OCI-LY7 (cell line): ENCODE measurements around the gene IL15RA. TPM values are rescaled to one million over a fixed set of nuclear protein-coding genes. Genes with fewer than 3 reads are reported as not detected.

Source experiments
- BruUV-seq: library from RNA; stranded (reverse); fragments of 400-500 nt; replicated peaks from 2 replicates; lab custom pipeline; 2021; lab: Mats Ljungman, UMichigan
- CTCF ChIA-PET: fragments of 300-600 bp; sonication (Branson Sonifier 250); formaldehyde crosslinking; loops from one replicate; lab custom pipeline; 2022; ENCODE audit warnings: antibody characterized with exemption; ENCODE audit not compliant: unreplicated experiment; lab: Charles Lee
- POLR2A ChIA-PET: fragments of 300-600 bp; sonication (Branson Sonifier 250); formaldehyde crosslinking; loops from one replicate; lab custom pipeline; 2022; ENCODE audit warnings: antibody characterized with exemption; lab: Charles Lee
- DNase-seq: peaks from one replicate; pipeline ENCODE4 v3.0.0-alpha.2; 2015; ENCODE audit warnings: low spot score
- H2AFZ ChIP-seq: fragments of 200-600 bp; sonication (generic), shearing (Covaris generic); 2 replicates; pipeline ENCODE4 v1.6.1; 2014; ENCODE audit warnings: mild to moderate bottlenecking, antibody characterized with exemption, low read length, moderate library complexity
- H3K27ac ChIP-seq: fragments of 200-600 bp; sonication (generic); 2 replicates; pipeline ENCODE4 v1.5.1; 2014; ENCODE audit warnings: mixed run types, low read depth, mild to moderate bottlenecking, moderate library complexity, low read length, inconsistent platforms; ENCODE audit not compliant: poor library complexity, severe bottlenecking
- H3K36me3 ChIP-seq: fragments of 200-600 bp; sonication (generic); 2 replicates; pipeline ENCODE4 v1.6.1; 2014; ENCODE audit warnings: mild to moderate bottlenecking, antibody characterized with exemption, low read length, moderate library complexity, mixed read lengths; ENCODE audit not compliant: insufficient read depth
- H3K4me1 ChIP-seq: fragments of 200-600 bp; sonication (generic); 2 replicates; pipeline ENCODE4 v1.5.1; 2014; ENCODE audit warnings: mild to moderate bottlenecking, low read length; ENCODE audit not compliant: insufficient read depth, poor library complexity, severe bottlenecking
- H3K4me2 ChIP-seq: fragments of 200-600 bp; sonication (generic); 2 replicates; pipeline ENCODE4 v1.6.1; 2014; ENCODE audit warnings: mild to moderate bottlenecking, low read length
- H3K4me3 ChIP-seq: fragments of 200-600 bp; sonication (generic); 2 replicates; pipeline ENCODE4 v1.5.1; 2014; ENCODE audit warnings: mild to moderate bottlenecking, low read depth, low read length; ENCODE audit not compliant: poor library complexity, severe bottlenecking
- H3K79me2 ChIP-seq: fragments of 200-600 bp; sonication (generic); 2 replicates; pipeline ENCODE4 v1.6.1; 2016; ENCODE audit warnings: low read depth, mild to moderate bottlenecking, low read length, moderate library complexity, mixed read lengths; ENCODE audit not compliant: insufficient read depth
- H3K9me2 ChIP-seq: fragments of 200-600 bp; sonication (generic); 2 replicates; pipeline ENCODE4 v1.6.1; 2016; ENCODE audit warnings: mild to moderate bottlenecking, low read length, mixed read lengths; ENCODE audit not compliant: insufficient read depth
- H3K9me3 ChIP-seq: fragments of 200-600 bp; sonication (generic); 2 replicates; pipeline ENCODE4 v1.6.1; 2014; ENCODE audit warnings: mild to moderate bottlenecking, mixed run types, low read length, mixed read lengths
- H4K20me1 ChIP-seq: fragments of 200-600 bp; sonication (generic); 2 replicates; pipeline ENCODE4 v1.6.1; 2014; ENCODE audit warnings: mild to moderate bottlenecking, antibody characterized with exemption, low read length, moderate library complexity, mixed read lengths; ENCODE audit not compliant: insufficient read depth
- CTCF ChIP-seq: fragments of 200-600 bp; sonication (generic); conservative IDR thresholded peaks from 2 replicates; pipeline ENCODE4 v1.5.1; 2014; ENCODE audit warnings: mild to moderate bottlenecking, antibody characterized with exemption, low read length, moderate library complexity, mixed read lengths
- EZH2phosphoT487 ChIP-seq: fragments of 200-600 bp; sonication (generic); IDR thresholded peaks from 2 replicates; pipeline ENCODE4 v1.6.1; 2018; ENCODE audit warnings: low read depth, borderline replicate concordance, mild to moderate bottlenecking, mixed run types, antibody characterized with exemption, low read length, moderate library complexity, mixed read lengths
- intact Hi-C: fragments of 100-400 bp; cut with micrococcal nuclease; formaldehyde crosslinking; loops from one replicate; pipeline ENCODE4 v1.10.0; 2022; ENCODE audit not compliant: unreplicated experiment
- total RNA-seq, 2 experiments: library from RNA; depleted of rRNA in 1 of 2; stranded (reverse); fragments of >200 nt in 1 of 2; shearing (Covaris generic) in 1 of 2; gene quantifications; 2 replicates each; pipeline ENCODE4 v1.2.3, GENCODE V29; 2014 to 2022

Gene IL15RA
- total RNA-seq, 2 experiments from 2014 or later, result 5.9 to 14.5 TPM

- Histone ChIP-seq H3K4me3 (no peak overlapping the region), H3K9me2 (no peaks in the 10 kb centered on the region), H3K79me2 (no peaks in the 10 kb centered on the region), H2AFZ (no peak overlapping the region), H3K9me3 (no peaks in the 10 kb centered on the region), H3K4me2 (no peak overlapping the region), H3K4me1 (no peaks in the 10 kb centered on the region), H3K27ac (no peak overlapping the region), H3K36me3 (no peaks in the 10 kb centered on the region), H4K20me1 (no peaks in the 10 kb centered on the region)
- TF ChIP-seq CTCF, result no peak
- DNase-seq, result no peak
- POLR2A ChIA-PET, result interaction anchor here (0.6 kb wide), 1 partner anchor 52 kb away, joined by 3 read pairs; no protein-coding TSS in a partner anchor
- CTCF ChIA-PET, result no interaction called here
- no TSS peak for BruUV-seq
- intact Hi-C loops, result loop anchor here (10.0 kb wide), 1 partner anchor 459 kb away; no protein-coding TSS in a partner anchor
These were observed 31.6 kb downstream of the IL15RA start for GRCh38 chr10:5945561-5946418.

DNA sequence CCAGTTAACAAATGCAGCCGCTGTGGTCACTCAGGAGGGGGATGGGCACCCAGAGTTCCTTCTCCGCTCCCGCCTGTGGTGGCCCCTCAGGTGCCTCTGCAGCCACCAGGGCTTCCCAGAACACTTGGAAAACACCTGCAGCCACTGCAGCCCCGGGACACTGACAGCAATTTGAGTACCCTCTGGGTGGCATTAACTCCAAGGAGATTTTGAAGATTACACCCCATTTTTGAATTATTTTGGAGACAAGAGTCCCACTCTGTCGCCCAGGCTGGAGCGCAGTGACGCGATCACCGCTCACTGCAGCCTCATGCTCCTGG lies 32.2 kb downstream of the IL15RA start:
- ChIA-PET POLR2A (no interaction called here), CTCF (no interaction called here)
- no peak overlapping the region for H3K4me3 ChIP-seq
- TF ChIP-seq EZH2phosphoT487, result no peak
- no peak for TF ChIP-seq CTCF
- no peak overlapping the region for H3K4me2 ChIP-seq
- H2AFZ ChIP-seq, result no peak overlapping the region
- BruUV-seq, result no TSS peak
- intact Hi-C loops, result loop anchor here (10.0 kb wide), 1 partner anchor 460 kb away; no protein-coding TSS in a partner anchor
- DNase-seq, result no peak
- no peaks in the 10 kb centered on the region for H4K20me1 ChIP-seq
- H3K79me2 ChIP-seq, result no peaks in the 10 kb centered on the region
- no peak overlapping the region for H3K27ac ChIP-seq
- no peaks in the 10 kb centered on the region for H3K9me2 ChIP-seq
- H3K4me1 ChIP-seq, result no peaks in the 10 kb centered on the region
- no peaks in the 10 kb centered on the region for H3K36me3 ChIP-seq
- no peaks in the 10 kb centered on the region for H3K9me3 ChIP-seq
